Brain microvascular endothelial cell (primary cell): ENCODE results near the gene KCTD11.

Source experiments
- DNase-seq: peaks from one replicate; pipeline ENCODE4 v3.0.0-alpha.2; 2020
- H3K27ac ChIP-seq: fragments of 250-450 bp; sonication (Bioruptor Pico); 2 replicates; pipeline ENCODE4 v1.5.1; 2020; ENCODE audit warnings: mild to moderate bottlenecking, moderate library complexity
- H3K27me3 ChIP-seq: fragments of 250-450 bp; sonication (Bioruptor Pico); replicated peaks from 2 replicates; pipeline ENCODE4 v1.5.1; 2020; ENCODE audit warnings: mild to moderate bottlenecking
- H3K36me3 ChIP-seq: fragments of 250-450 bp; sonication (Bioruptor Pico); replicated peaks from 2 replicates; pipeline ENCODE4 v1.5.1; 2020; ENCODE audit warnings: mild to moderate bottlenecking
- H3K4me3 ChIP-seq: 2 replicates; pipeline ENCODE4 v1.5.1; 2011; ENCODE audit warnings: low read depth, mild to moderate bottlenecking, control low read depth, low read length, moderate library complexity
- in situ Hi-C: cut with HindIII; loops from 2 replicates; pipeline ENCODE4 v1.10.0; 2017; ENCODE audit warnings: low sequenced_read_pairs, low pct_ligation_motif_present
- TF ChIP-seq, protein P1 (sequence below): IDR thresholded peaks from 2 replicates; pipeline ENCODE4 v1.5.1; 2011; ENCODE audit warnings: low read depth, mild to moderate bottlenecking, moderate library complexity, low read length, control low read depth, inconsistent platforms; ENCODE audit errors: missing control alignments

The KCTD11 gene

DNA sequence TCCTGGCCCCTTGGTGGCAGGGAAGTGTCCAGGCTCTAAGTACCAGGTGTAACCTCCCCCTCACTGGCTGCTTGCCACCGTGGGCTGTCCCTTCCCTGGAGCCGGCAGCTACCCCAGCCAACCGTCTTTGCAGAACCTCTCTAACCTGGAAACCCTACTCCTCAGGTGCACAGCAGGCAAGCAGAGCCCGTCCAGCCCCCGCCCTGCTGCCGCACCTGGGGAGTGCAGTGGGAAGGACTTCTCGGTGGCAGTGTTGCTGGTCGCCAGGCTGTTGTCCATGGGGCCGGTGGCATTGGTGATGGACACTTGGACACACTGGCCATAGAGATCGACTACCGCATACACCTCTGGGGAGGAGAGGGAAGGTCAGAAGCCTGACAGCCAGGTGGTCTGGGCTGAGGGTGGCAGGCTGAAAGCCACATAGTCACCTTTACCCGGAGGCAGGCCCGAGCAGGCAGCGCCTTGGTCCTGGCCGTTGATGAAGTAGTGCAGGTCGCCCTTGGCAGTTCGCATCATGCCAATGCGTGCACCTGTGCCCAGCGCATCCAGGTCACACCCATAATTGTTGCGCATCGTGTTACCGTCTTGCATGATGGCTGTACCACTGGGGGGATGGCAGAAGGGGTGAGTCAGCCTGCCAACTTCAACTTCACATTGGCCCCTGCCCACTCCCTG is 29.3 kb upstream of the KCTD11 start:
- H3K36me3 ChIP-seq, result peaks cover 57% of the 10 kb centered on the region
- in situ Hi-C loops, result no loop called here
- no peak overlapping the region for H3K27ac ChIP-seq
- DNase-seq, result no peak
- no peak overlapping the region for H3K4me3 ChIP-seq
- TF ChIP-seq, protein P1, sequence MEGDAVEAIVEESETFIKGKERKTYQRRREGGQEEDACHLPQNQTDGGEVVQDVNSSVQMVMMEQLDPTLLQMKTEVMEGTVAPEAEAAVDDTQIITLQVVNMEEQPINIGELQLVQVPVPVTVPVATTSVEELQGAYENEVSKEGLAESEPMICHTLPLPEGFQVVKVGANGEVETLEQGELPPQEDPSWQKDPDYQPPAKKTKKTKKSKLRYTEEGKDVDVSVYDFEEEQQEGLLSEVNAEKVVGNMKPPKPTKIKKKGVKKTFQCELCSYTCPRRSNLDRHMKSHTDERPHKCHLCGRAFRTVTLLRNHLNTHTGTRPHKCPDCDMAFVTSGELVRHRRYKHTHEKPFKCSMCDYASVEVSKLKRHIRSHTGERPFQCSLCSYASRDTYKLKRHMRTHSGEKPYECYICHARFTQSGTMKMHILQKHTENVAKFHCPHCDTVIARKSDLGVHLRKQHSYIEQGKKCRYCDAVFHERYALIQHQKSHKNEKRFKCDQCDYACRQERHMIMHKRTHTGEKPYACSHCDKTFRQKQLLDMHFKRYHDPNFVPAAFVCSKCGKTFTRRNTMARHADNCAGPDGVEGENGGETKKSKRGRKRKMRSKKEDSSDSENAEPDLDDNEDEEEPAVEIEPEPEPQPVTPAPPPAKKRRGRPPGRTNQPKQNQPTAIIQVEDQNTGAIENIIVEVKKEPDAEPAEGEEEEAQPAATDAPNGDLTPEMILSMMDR, result no peak
- H3K27me3 ChIP-seq, result no peaks in the 10 kb centered on the region

- Histone ChIP-seq H3K36me3 (peaks cover 45% of the 10 kb centered on the region), H3K27ac (no peak overlapping the region), H3K4me3 (no peak overlapping the region), H3K27me3 (no peaks in the 10 kb centered on the region)
- in situ Hi-C loops, result no loop called here
- DNase-seq, result peak; percentile 42
- TF ChIP-seq, protein P1, result peak; percentile 98
These were observed 28.1 kb upstream of the KCTD11 start for GRCh38 chr17:7323731-7324437.

GRCh38 chr17:7324438-7324779 is 27.6 kb upstream of the KCTD11 start:
- H3K27me3 ChIP-seq, result no peaks in the 10 kb centered on the region
- DNase-seq, result no peak
- TF ChIP-seq, protein P1, result no peak
- peaks cover 43% of the 10 kb centered on the region for H3K36me3 ChIP-seq
- H3K4me3 ChIP-seq, result no peak overlapping the region
- in situ Hi-C loops, result no loop called here
- no peak overlapping the region for H3K27ac ChIP-seq

DNA sequence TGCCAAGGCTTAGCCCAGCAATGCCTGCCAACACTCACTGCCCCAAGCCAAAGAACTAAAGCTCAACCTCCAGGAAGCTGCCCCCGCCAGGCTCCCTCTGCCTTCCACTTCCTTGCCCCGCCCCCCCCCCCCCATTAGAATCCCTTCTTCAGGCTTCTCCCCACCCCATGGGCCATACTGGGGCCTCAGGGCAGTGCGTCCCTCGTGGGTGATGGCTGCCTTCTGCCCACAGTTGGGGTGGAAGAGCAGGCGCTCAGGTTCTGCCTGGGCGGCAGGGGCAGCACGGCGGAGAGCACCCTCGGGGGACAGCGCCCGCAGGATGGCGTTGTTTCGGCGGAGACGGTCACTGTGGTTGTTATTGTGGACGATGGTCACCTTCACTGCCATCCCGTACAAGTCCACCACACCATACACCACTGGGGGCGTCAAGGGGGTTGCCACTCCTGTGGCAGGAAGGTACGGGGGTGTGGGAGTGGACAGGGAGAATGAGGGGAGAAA is 26.9 kb upstream of the KCTD11 start:
- DNase-seq, result no peak
- H3K4me3 ChIP-seq, result no peak overlapping the region
- in situ Hi-C loops, result no loop called here
- TF ChIP-seq, protein P1, result no peak
- H3K36me3 ChIP-seq, result peaks cover 43% of the 10 kb centered on the region
- H3K27ac ChIP-seq, result no peak overlapping the region
- H3K27me3 ChIP-seq, result no peaks in the 10 kb centered on the region

- H3K27me3 ChIP-seq, result no peaks in the 10 kb centered on the region
- TF ChIP-seq, protein P1, result no peak
- H3K4me3 ChIP-seq, result no peak overlapping the region
- no peak for DNase-seq
- in situ Hi-C loops, result no loop called here
- no peak overlapping the region for H3K27ac ChIP-seq
- peaks cover 37% of the 10 kb centered on the region for H3K36me3 ChIP-seq
These were observed 25.8 kb upstream of the KCTD11 start for GRCh38 chr17:7326186-7326585.
